Measurements from ENCODE around the gene AMMECR1. TPM values are rescaled to one million over a fixed set of nuclear protein-coding genes. Genes with fewer than 3 reads are reported as not detected.

The AMMECR1 gene
- total RNA-seq, 4 donors from 2014 or later, result 7.4 to 18.9 (median 12.6) TPM

- Histone ChIP-seq H3K36me3 (no peaks in the 10 kb centered on the region), H3K27ac (no peak overlapping the region), H3K4me1 (peaks cover 13% of the 10 kb centered on the region), H3K9me3 (no peaks in the 10 kb centered on the region), H3K4me3 (no peak overlapping the region), H3K27me3 (no peaks in the 10 kb centered on the region)
- no peak for TF ChIP-seq POLR2A (IDR thresholded peaks at IDR 0.05)
- TF ChIP-seq EP300 (IDR thresholded peaks at IDR 0.05), result no peak
- TF ChIP-seq, protein P1, sequence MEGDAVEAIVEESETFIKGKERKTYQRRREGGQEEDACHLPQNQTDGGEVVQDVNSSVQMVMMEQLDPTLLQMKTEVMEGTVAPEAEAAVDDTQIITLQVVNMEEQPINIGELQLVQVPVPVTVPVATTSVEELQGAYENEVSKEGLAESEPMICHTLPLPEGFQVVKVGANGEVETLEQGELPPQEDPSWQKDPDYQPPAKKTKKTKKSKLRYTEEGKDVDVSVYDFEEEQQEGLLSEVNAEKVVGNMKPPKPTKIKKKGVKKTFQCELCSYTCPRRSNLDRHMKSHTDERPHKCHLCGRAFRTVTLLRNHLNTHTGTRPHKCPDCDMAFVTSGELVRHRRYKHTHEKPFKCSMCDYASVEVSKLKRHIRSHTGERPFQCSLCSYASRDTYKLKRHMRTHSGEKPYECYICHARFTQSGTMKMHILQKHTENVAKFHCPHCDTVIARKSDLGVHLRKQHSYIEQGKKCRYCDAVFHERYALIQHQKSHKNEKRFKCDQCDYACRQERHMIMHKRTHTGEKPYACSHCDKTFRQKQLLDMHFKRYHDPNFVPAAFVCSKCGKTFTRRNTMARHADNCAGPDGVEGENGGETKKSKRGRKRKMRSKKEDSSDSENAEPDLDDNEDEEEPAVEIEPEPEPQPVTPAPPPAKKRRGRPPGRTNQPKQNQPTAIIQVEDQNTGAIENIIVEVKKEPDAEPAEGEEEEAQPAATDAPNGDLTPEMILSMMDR (IDR thresholded peaks at IDR 0.05), result peak; percentile 23 to 37
- TF ChIP-seq POLR2AphosphoS5 (IDR thresholded peaks at IDR 0.05), result no peak
- WGBS, result 26% methylated on average over 2 of the region's 2 CpGs
- DNase-seq (ENCODE audit: low spot score in 2 of 2), result no peak
These were observed 171.4 kb downstream of the AMMECR1 start for GRCh38 chrX:110146521-110146920.

GRCh38 chrX:110145854-110146253 is 172.0 kb downstream of the AMMECR1 start:
- peaks cover 13% of the 10 kb centered on the region for H3K4me1 ChIP-seq
- TF ChIP-seq, protein P1 (IDR thresholded peaks at IDR 0.05), result peak in 1 of 2 donors; percentile 32
- no peak for TF ChIP-seq EP300 (IDR thresholded peaks at IDR 0.05)
- WGBS, result 29% methylated on average over 4 of the region's 4 CpGs

GRCh38 chrX:110145311-110145710 is 172.6 kb downstream of the AMMECR1 start:
- Histone ChIP-seq H3K27ac (no peak overlapping the region), H3K27me3 (no peaks in the 10 kb centered on the region), H3K4me1 (peaks cover 13% of the 10 kb centered on the region), H3K4me3 (no peak overlapping the region), H3K9me3 (no peaks in the 10 kb centered on the region), H3K36me3 (no peaks in the 10 kb centered on the region)
- TF ChIP-seq, protein P1 (IDR thresholded peaks at IDR 0.05), result no peak
- TF ChIP-seq POLR2AphosphoS5 (IDR thresholded peaks at IDR 0.05) (no peak), EP300 (IDR thresholded peaks at IDR 0.05) (no peak)
- DNase-seq (ENCODE audit: low spot score in 2 of 2), result no peak

More at GRCh38 chrX:110145854-110146253, 172.0 kb downstream of the AMMECR1 start:
- Histone ChIP-seq H3K27ac (no peak overlapping the region), H3K36me3 (no peaks in the 10 kb centered on the region), H3K27me3 (no peaks in the 10 kb centered on the region), H3K9me3 (no peaks in the 10 kb centered on the region), H3K4me3 (no peak overlapping the region)
- no peak for DNase-seq (ENCODE audit: low spot score in 2 of 2)

Other genes with a start within 250 kb of the AMMECR1 start
- gene RTL9, start 40.8 kb upstream of the AMMECR1 start, total RNA-seq, result under 1 TPM in 1 of 4 donors, not detected in 3; 0.16 TPM